Measurements from ENCODE around the gene TTLL5.

DNA sequence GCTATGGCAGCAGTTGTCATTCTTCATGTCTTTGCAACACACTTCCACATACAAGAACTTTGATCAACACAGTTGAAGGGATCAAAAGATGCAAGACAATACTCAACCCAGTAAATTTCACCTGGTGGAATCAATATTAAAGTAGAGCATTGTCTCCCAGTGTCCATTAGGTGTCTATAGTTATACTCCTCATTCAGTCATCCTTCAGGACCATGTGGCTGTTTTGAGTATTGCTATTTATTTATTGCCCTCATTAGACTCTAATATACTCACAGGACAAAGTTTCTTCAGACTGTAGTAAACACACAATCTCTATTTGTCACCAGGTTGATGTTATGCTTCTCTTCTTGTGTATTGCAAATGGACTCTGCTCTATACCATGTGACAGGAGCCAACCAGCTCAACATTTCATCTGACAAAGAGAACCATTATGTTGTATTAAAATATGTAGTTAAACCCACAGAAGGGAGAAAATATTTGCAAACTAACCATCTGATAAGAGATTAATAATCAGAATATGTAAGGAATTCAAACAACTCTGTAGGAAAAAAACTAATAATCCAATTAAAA is 174.2 kb downstream of the TTLL5 start:
- TF ChIP-seq, protein P1, sequence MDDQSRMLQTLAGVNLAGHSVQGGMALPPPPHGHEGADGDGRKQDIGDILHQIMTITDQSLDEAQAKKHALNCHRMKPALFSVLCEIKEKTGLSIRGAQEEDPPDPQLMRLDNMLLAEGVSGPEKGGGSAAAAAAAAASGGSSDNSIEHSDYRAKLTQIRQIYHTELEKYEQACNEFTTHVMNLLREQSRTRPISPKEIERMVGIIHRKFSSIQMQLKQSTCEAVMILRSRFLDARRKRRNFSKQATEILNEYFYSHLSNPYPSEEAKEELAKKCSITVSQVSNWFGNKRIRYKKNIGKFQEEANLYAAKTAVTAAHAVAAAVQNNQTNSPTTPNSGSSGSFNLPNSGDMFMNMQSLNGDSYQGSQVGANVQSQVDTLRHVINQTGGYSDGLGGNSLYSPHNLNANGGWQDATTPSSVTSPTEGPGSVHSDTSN (IDR thresholded peaks at IDR 0.05), result no peak
- TF ChIP-seq, protein P2, sequence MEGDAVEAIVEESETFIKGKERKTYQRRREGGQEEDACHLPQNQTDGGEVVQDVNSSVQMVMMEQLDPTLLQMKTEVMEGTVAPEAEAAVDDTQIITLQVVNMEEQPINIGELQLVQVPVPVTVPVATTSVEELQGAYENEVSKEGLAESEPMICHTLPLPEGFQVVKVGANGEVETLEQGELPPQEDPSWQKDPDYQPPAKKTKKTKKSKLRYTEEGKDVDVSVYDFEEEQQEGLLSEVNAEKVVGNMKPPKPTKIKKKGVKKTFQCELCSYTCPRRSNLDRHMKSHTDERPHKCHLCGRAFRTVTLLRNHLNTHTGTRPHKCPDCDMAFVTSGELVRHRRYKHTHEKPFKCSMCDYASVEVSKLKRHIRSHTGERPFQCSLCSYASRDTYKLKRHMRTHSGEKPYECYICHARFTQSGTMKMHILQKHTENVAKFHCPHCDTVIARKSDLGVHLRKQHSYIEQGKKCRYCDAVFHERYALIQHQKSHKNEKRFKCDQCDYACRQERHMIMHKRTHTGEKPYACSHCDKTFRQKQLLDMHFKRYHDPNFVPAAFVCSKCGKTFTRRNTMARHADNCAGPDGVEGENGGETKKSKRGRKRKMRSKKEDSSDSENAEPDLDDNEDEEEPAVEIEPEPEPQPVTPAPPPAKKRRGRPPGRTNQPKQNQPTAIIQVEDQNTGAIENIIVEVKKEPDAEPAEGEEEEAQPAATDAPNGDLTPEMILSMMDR (IDR thresholded peaks at IDR 0.05), result no peak
- TF ChIP-seq JUN (IDR thresholded peaks at IDR 0.05) (no peak), ZC3H11A (IDR thresholded peaks at IDR 0.05) (no peak), CBX8 (IDR thresholded peaks at IDR 0.05) (no peak), RAD21 (conservative IDR thresholded peaks at IDR 0.05 in 1 of 2, IDR thresholded peaks at IDR 0.05 in 1 of 2) (no peak)

Measured in A549 (cell line).